Measurements from ENCODE around the gene DSCAML1. TPM values are rescaled to one million over a fixed set of nuclear protein-coding genes. Genes with fewer than 3 reads are reported as not detected.

The DSCAML1 gene
- total and polyA plus RNA-seq, 2 of the 8 experiments (the other 6 are each of a cell fraction or from before 2014, with no cell fraction given), result 0.19 to 0.24 TPM

DNA sequence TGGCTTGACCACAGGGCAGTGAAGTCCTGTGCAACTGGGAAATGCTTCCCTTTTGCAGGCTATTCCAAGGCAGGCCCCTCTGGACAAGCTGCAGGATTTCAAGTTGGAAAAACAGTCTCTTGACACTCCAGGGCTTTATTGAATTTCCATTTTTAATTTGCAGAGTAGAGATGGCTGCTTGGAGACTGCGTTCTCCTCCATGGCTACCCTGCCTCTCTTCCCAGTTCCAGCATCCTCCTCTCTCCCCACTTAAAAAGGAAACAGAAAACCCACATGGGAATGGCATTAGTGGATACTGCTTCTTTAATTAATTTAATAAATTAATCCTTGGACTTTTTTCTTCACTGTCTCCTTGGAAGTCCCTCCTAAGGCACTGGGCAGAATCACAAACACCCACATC, 115.6 kb downstream of the DSCAML1 start:
- whole genome bisulfite sequencing, 2 experiments (ENCODE audit: extremely low coverage in 1 of 2, insufficient coverage in 1 of 2, insufficient read length in 1 of 2, insufficient replicate concordance in 2 of 2, low coverage in 1 of 2, low lambda C conversion rate in 2 of 2, missing lambda C conversion rate in 1 of 2), result 88% methylated on average over 1 of the region's 1 CpG; no CpG with 5 or more reads in 1 of the 2 experiments
- Histone ChIP-seq H4K8ac (ENCODE audit: extremely low read depth, insufficient read depth, low read length) (no peak overlapping the region), H3K36me3 (ENCODE audit: control insufficient read depth in 2 of 4, insufficient read depth in 4 of 4, low read length in 3 of 4) (no peaks in the 10 kb centered on the region), H3K4me2 (ENCODE audit: insufficient read depth in 1 of 2, low read depth in 2 of 2, low read length in 2 of 2) (peak overlapping the region in 1 of 2 experiments; percentile 9; a peak in 1 of 4 replicates), H3K4ac (replicated peaks; ENCODE audit: insufficient read length, low read depth, low read length) (no peak overlapping the region), H3K79me2 (ENCODE audit: control insufficient read depth in 1 of 2, insufficient read depth in 2 of 2, low read length in 2 of 2) (no peaks in the 10 kb centered on the region), H2BK5ac (ENCODE audit: low read depth, low read length) (no peak overlapping the region), H3K27me3 (replicated peaks in 1 of 4; ENCODE audit: control insufficient read depth in 3 of 4, extremely low read depth in 1 of 4, insufficient read depth in 3 of 4, low read length in 3 of 4) (no peaks in the 10 kb centered on the region; a peak in 3 of 7 replicates), H2AFZ (ENCODE audit: low read length) (no peak overlapping the region), H3K4me1 (replicated peaks in 1 of 4; ENCODE audit: control insufficient read depth in 3 of 4, insufficient read depth in 4 of 4, low read length in 3 of 4) (peaks cover 6 to 30% (median 21%) of the 10 kb centered on the region in 4 experiments), H2BK20ac (ENCODE audit: low read length) (no peak overlapping the region), H3K56ac (replicated peaks; ENCODE audit: insufficient read length, low read depth, low read length) (no peak overlapping the region), H3K9ac (replicated peaks in 1 of 4; ENCODE audit: extremely low read depth in 1 of 4, low read depth in 3 of 4, low read length in 3 of 4) (no peak overlapping the region), H4K5ac (ENCODE audit: insufficient read length, low read depth, low read length) (no peak overlapping the region), H2AK5ac (ENCODE audit: low read depth, low read length) (no peak overlapping the region), H3K79me1 (ENCODE audit: low read depth, low read length) (no peaks in the 10 kb centered on the region), H3K14ac (ENCODE audit: insufficient read length) (no peak overlapping the region), H4K91ac (replicated peaks; ENCODE audit: insufficient read length, low read length) (no peak overlapping the region), H3K18ac (ENCODE audit: extremely low read depth, low read length) (no peak overlapping the region), H2BK120ac (replicated peaks; ENCODE audit: low read depth, low read length) (no peak overlapping the region), H3K9me3 (ENCODE audit: insufficient read depth in 2 of 2, low read depth in 1 of 2, low read length in 1 of 2) (no peaks in the 10 kb centered on the region), H3K27ac (ENCODE audit: low read depth, low read length) (no peak overlapping the region), H4K20me1 (replicated peaks in 1 of 2; ENCODE audit: control insufficient read depth in 1 of 2, insufficient read depth in 2 of 2, low read length in 2 of 2) (no peaks in the 10 kb centered on the region), H3K23ac (ENCODE audit: insufficient read length) (no peak overlapping the region), H2BK15ac (ENCODE audit: low read length) (no peak overlapping the region), H3K4me3 (ENCODE audit: extremely low read depth in 1 of 4, insufficient read depth in 2 of 4, low read depth in 3 of 4, low read length in 4 of 4) (no peak overlapping the region), H3K23me2 (ENCODE audit: low read depth, low read length) (no peaks in the 10 kb centered on the region), H2BK12ac (ENCODE audit: low read depth, low read length) (no peak overlapping the region)
- ChIA-PET POLR2A (ENCODE audit: partially characterized antibody) (no interaction called here), CTCF (ENCODE audit: partially characterized antibody) (interaction anchor here (1.3 to 1.4 kb wide), 2 partner anchors 15 to 21 kb away, joined by 3 read pairs; no protein-coding TSS in a partner anchor)
- FAIRE-seq (no peak), DNase-seq (ENCODE audit: low read depth in 1 of 2, low spot score in 2 of 2) (no peak)
- TF ChIP-seq, protein P1, sequence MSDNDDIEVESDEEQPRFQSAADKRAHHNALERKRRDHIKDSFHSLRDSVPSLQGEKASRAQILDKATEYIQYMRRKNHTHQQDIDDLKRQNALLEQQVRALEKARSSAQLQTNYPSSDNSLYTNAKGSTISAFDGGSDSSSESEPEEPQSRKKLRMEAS (IDR thresholded peaks at IDR 0.05), result no peak
- TF ChIP-seq KDM5A (IDR thresholded peaks at IDR 0.05; ENCODE audit: low read length) (no peak), SAP30 (IDR thresholded peaks at IDR 0.05; ENCODE audit: insufficient read depth, insufficient replicate concordance, low read length) (no peak), ASH2L (IDR thresholded peaks at IDR 0.05; ENCODE audit: low read length) (no peak), RBBP5 (IDR thresholded peaks at IDR 0.05; ENCODE audit: borderline replicate concordance, low read depth, low read length) (no peak), FOSL1 (IDR thresholded peaks at IDR 0.05; ENCODE audit: insufficient read depth, low read depth, low read length) (no peak)
- TF ChIP-seq, protein P2, sequence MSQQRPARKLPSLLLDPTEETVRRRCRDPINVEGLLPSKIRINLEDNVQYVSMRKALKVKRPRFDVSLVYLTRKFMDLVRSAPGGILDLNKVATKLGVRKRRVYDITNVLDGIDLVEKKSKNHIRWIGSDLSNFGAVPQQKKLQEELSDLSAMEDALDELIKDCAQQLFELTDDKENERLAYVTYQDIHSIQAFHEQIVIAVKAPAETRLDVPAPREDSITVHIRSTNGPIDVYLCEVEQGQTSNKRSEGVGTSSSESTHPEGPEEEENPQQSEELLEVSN (IDR thresholded peaks at IDR 0.05), result no peak

Measured in H1 (cell line).